Large intestine (tissue), 3 donors: Measurements from ENCODE around the gene TMEM174. TPM values are rescaled to one million over a fixed set of nuclear protein-coding genes. Genes with fewer than 3 reads are reported as not detected.
A peak's percentile ranks its signal among the peaks of the same experiment; 100 is the strongest.

Experiments
- DNase-seq, 2 donors: peaks; one replicate each; pipeline versions ENCODE4 v3.0.0 to v3.0.0-alpha.2; 2013
- H3K27ac ChIP-seq: one replicate; pipeline ENCODE4 v1.5.1; 2013; ENCODE audit warnings: low read length
- H3K27me3 ChIP-seq: 2 replicates; pipeline ENCODE4 v1.6.1; 2013; ENCODE audit warnings: low read length; ENCODE audit not compliant: control insufficient read depth, insufficient read depth
- H3K36me3 ChIP-seq: 2 replicates; pipeline ENCODE4 v1.6.1; 2013; ENCODE audit warnings: low read length; ENCODE audit not compliant: control insufficient read depth, insufficient read depth
- H3K4me1 ChIP-seq: one replicate; pipeline ENCODE4 v1.6.1; 2013; ENCODE audit warnings: low read length; ENCODE audit not compliant: control insufficient read depth, insufficient read depth
- H3K4me3 ChIP-seq: one replicate; pipeline ENCODE4 v1.5.1; 2013; ENCODE audit warnings: low read length
- H3K9me3 ChIP-seq: one replicate; pipeline ENCODE4 v1.6.1; 2013; ENCODE audit warnings: mild to moderate bottlenecking, low read depth, low read length, moderate library complexity; ENCODE audit not compliant: control insufficient read depth
- WGBS: methylation state at CpG from one replicate; pipeline ENCODE4 v1.1.5; 2013; ENCODE audit warnings: low lambda C conversion rate; ENCODE audit not compliant: insufficient coverage; 5-methylcytosine and 5-hydroxymethylcytosine counted together
- polyA plus RNA-seq: library from polyadenylated mRNA; unstranded; fragments of 120-200 nt; gene quantifications from one replicate; pipeline ENCODE4 v1.2.1, GENCODE V29; 2013

TMEM174 gene
- polyA plus RNA-seq, 1 donor: not detected

DNA sequence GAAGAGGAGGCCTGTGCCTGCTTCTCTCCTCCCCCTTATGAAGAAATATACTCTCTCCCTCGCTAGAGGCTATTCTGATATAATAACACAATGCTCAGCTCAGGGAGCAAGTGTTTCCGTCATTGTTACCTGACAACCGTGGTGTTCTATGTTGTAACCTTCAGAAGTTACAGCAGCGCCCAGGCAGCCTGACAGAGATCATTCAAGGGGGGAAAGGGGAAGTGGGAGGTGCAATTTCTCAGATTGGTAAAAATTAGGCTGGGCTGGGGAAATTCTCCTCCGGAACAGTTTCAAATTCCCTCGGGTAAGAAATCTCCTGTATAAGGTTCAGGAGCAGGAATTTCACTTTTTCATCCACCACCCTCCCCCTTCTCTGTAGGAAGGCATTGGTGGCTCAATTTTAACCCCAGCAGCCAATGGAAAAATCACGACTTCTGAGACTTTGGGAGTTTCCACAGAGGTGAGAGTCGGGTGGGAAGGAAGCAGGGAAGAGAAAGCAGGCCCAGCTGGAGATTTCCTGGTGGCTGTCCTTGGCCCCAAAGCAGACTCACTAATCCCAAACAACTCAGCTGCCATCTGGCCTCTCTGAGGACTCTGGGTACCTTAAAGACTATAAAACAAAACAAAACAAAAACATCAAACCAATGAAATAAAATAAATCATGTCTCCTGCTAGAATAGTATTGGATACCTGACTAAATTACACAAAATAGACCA, 1.3 kb downstream of the TMEM174 start:
- no peak for DNase-seq
- H3K4me1 ChIP-seq: no peaks in the 10 kb centered on the region
- no peaks in the 10 kb centered on the region for H3K9me3 ChIP-seq
- no peaks in the 10 kb centered on the region for H3K36me3 ChIP-seq
- no CpG with 5 or more reads among the region's 8 CpGs for WGBS
- H3K27me3 ChIP-seq: no peaks in the 10 kb centered on the region
- H3K4me3 ChIP-seq: no peak overlapping the region
- H3K27ac ChIP-seq: no peak overlapping the region

DNA sequence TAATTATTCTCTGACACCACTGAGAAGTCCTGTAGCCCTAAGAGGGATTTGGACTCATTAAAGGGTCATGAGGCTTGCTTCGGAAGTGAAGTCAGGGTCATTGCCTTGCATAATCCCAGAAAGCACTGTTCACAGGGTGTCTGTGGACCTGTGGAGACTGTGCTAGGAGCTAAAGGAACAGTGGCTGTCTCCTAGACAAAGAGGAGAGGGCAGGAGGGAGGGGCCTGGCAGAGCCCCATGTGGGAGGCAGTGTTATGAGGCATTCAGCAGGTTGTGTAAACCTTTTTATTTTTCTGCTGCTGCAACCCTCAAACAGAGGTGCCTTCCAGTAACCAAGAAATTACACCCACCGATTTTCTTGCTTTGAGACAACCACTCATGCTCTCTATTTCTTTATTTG, 3.3 kb downstream of the TMEM174 start:
- WGBS: no CpG with 5 or more reads among the region's 2 CpGs

DNA sequence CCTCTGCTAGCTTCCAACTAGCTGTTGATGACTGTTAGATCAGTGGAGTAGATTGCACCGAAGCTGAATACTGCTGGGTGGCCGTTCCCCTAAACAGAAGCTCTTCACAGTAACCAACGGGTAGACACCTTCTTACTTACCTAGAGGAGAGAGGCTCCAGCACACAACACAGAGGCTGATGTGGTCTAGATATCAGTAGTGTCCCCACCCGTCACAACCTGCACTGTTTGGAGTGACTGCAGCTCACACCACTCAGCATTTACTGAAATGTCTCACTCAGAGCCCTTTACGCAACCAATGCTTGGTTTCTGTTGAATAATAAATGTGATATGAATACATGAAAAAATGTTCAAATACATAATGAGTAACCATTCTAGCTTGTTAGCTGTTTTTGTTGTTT, 5.3 kb downstream of the TMEM174 start:
- no CpG with 5 or more reads among the region's 5 CpGs for WGBS
- Histone ChIP-seq H3K4me1 (peaks cover 13% of the 10 kb centered on the region), H3K36me3 (no peaks in the 10 kb centered on the region), H3K4me3 (no peak overlapping the region), H3K9me3 (no peaks in the 10 kb centered on the region), H3K27me3 (no peaks in the 10 kb centered on the region), H3K27ac (no peak overlapping the region)
- no peak for DNase-seq

More for the DNA sequence above, 3.3 kb downstream of the TMEM174 start:
- Histone ChIP-seq H3K9me3 (no peaks in the 10 kb centered on the region), H3K27me3 (no peaks in the 10 kb centered on the region), H3K36me3 (no peaks in the 10 kb centered on the region), H3K4me1 (peaks cover 2% of the 10 kb centered on the region), H3K4me3 (no peak overlapping the region), H3K27ac (no peak overlapping the region)
- DNase-seq: no peak

DNA sequence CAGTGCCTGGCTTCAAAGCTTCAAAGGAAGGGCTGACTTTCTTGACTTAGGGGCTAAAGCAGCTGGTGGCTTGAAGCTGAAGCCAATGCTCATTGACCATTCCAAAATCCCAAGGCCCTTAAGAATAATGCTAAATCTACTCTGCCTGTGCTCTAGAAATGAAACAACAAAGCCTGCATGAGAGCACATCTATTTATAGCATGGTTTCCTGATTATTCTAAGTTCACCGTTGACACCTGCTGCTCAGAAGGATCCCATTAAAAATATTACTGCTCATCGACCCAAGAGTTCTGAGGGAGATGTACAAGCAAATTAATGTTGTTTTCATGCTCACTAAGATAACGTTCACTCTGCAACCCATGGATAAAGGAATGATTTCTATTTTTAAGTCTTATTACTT, 6.7 kb downstream of the TMEM174 start:
- H3K4me1 ChIP-seq: peaks cover 23% of the 10 kb centered on the region
- H3K27me3 ChIP-seq: no peaks in the 10 kb centered on the region
- DNase-seq: no peak
- H3K27ac ChIP-seq: no peak overlapping the region
- H3K4me3 ChIP-seq: no peak overlapping the region
- peaks cover 3% of the 10 kb centered on the region for H3K9me3 ChIP-seq
- WGBS: no CpG with 5 or more reads among the region's 3 CpGs
- H3K36me3 ChIP-seq: no peaks in the 10 kb centered on the region

DNA sequence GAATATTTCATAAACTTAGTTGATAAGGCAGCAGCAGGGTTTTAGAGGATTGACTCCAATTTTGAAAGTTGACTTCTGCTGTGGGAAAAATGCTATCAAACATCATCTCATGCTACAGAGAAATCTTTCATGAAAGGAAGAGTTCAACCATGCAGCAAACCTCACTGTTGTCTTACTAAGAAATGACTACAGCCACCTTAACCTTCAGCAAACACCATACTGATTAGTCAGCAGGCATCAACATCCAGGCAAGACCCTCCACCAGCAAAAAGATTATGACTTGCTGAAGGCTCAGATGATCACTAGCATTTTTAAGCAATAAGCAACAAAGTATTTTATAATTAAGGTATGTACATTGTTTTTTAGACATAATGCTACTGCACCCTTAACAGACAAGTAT, 7.6 kb downstream of the TMEM174 start:
- DNase-seq: no peak

DNA sequence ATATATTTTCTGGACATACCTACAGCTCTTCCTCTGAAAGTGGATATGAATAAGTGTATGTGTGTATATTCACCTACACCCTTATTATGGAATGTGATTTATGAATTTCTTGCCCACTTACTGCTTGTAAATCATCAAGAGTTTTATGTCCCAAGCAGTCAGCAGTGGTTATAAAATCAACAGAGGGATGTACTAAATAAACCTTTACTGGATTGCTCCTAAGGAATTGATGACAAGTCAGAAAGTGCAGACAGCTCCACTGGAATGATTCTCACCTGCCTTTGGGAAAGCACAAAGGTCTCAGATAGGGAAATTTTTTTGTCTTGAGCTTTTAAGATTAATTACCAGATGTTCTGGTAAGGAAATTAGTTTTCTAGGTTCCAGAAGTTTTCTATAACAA, 9.3 kb downstream of the TMEM174 start:
- peak overlapping the region; percentile 96 for H3K27ac ChIP-seq
- H3K36me3 ChIP-seq: no peaks in the 10 kb centered on the region
- no peaks in the 10 kb centered on the region for H3K27me3 ChIP-seq
- H3K4me3 ChIP-seq: no peak overlapping the region
- H3K4me1 ChIP-seq: peaks cover 29% of the 10 kb centered on the region
- peak; percentile 71 to 83 for DNase-seq
- H3K9me3 ChIP-seq: peaks cover 4% of the 10 kb centered on the region

More for the DNA sequence above, 7.6 kb downstream of the TMEM174 start:
- Histone ChIP-seq H3K4me1 (peaks cover 23% of the 10 kb centered on the region), H3K27me3 (no peaks in the 10 kb centered on the region), H3K36me3 (no peaks in the 10 kb centered on the region), H3K4me3 (no peak overlapping the region), H3K27ac (no peak overlapping the region), H3K9me3 (peaks cover 4% of the 10 kb centered on the region)

DNA sequence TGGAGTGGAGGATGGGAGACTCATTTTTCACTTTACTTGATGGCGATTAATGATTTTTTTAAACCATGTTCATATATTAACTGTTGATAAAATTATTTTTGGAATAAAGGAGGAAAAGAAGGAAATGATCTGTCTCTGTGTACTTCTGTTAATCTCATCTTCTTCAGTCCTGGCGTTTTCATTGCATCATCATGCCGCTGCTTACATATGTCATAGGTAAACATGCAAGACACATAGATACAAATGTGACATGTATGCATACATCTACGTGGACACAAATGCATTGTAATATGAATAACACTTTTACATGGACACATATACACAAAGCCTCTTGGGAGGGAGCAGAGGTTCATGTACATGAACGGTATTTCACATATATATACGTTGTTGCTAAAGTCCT, 10.0 kb downstream of the TMEM174 start:
- no peaks in the 10 kb centered on the region for H3K36me3 ChIP-seq
- no peak overlapping the region for H3K4me3 ChIP-seq
- H3K27me3 ChIP-seq: no peaks in the 10 kb centered on the region
- peaks cover 4% of the 10 kb centered on the region for H3K9me3 ChIP-seq
- peak overlapping the region; percentile 96 for H3K27ac ChIP-seq
- H3K4me1 ChIP-seq: peaks cover 36% of the 10 kb centered on the region
- DNase-seq: no peak
- 40% methylated on average over 1 of the region's 6 CpGs for WGBS

DNA sequence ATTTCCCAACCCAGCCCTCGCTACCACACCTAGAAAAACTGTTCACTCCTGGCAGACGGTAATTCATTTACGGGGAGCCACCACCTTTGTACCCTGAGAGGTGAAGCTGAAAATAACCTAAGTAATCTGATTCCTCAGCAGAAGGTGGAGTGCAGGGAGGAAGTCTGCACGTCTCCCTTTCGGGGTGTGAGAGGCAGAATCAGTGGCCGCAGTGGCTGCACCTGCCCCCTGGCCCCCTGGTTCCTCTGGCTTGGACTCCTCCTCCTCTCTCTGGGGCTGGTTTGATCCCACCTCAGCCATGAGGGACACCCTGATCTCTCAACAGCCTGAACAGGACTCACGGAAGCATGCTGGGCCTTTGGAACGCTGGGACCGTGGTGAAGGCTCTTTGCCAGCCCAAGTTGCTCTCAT, 10.5 kb downstream of the TMEM174 start:
- WGBS: no CpG with 5 or more reads among the region's 9 CpGs
- Histone ChIP-seq H3K27ac (peak overlapping the region; percentile 96), H3K9me3 (peaks cover 4% of the 10 kb centered on the region), H3K36me3 (no peaks in the 10 kb centered on the region), H3K27me3 (no peaks in the 10 kb centered on the region), H3K4me3 (peak overlapping the region; percentile 14), H3K4me1 (peaks cover 41% of the 10 kb centered on the region)
- peak; percentile 95 to 98 for DNase-seq

DNA sequence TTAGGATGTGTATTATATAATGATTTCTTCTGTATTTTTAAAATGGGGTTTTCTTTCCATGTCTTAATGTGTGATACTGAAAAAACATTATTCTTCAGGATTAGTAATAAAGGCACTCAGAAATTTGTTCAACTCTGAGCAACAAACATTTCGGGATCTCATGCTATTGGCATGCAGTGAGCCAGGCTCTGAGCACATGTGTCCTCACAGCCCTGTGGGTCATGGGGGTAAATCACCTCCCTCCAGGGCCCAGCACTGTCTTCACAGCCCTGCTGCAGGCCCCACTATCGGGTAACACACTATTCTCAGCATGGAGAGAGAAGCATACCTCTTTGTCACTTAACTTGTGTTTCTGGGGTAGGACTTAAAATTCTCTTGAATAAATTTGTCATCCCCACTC, 14.0 kb downstream of the TMEM174 start:
- peaks cover 61% of the 10 kb centered on the region for H3K4me1 ChIP-seq
- peaks cover 4% of the 10 kb centered on the region for H3K9me3 ChIP-seq
- H3K27ac ChIP-seq: peak overlapping the region; percentile 85
- no peak overlapping the region for H3K4me3 ChIP-seq
- DNase-seq: no peak
- WGBS: no CpG with 5 or more reads among the region's 2 CpGs
- H3K36me3 ChIP-seq: no peaks in the 10 kb centered on the region
- H3K27me3 ChIP-seq: no peaks in the 10 kb centered on the region

DNA sequence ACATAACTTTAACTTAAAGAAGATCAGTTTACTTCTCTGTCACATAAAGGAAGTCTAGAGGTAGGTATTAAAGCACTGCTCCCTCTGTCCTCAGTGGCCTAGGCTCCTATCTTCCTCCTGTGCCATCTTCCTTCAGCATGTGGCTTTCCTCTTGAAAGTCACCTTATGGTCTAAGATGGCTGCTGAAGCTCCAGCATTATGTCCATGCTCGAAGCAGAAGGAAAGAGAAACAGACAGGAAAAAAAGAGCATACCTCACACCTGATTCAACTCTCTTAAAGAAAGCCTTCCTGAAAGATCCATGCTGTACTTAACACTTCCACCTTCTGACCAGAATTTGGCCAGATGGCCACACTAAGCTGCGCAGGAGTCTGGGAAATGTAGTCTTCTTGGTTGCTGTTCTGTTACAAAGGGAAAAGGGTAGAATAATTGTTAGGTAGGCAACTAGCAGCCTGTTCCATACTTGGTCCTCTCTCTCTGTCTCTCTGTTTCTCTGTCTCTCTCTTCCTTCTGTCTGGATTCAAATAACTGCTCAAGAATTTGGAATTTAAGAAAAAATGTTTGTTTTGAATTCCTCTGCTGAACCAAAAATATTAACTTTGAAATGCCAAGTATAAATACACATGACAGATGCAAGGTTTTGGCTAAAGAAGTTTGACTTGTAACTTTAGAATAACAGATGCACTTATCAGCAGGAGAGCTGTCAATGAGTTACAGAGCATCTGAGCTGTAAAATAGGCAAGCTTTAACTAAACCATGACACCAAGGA, 16.0 kb downstream of the TMEM174 start:
- Histone ChIP-seq H3K27me3 (no peaks in the 10 kb centered on the region), H3K27ac (peak overlapping the region; percentile 85), H3K4me1 (peaks cover 55% of the 10 kb centered on the region), H3K4me3 (no peak overlapping the region), H3K36me3 (no peaks in the 10 kb centered on the region), H3K9me3 (peaks cover 4% of the 10 kb centered on the region)
- 0% methylated on average over 1 of the region's 2 CpGs for whole genome bisulfite sequencing
- peak; percentile 29 to 63 for DNase-seq
